ENCODE results near the gene SOX15.

Gene SOX15

GRCh38 chr17:7587420-7588151, 2.3 kb downstream of the SOX15 start:
- peaks cover 15 to 69% of the 10 kb centered on the region in 2 experiments for H3K36me3 ChIP-seq (ENCODE audit: control insufficient read depth in 2 of 2, insufficient read depth in 1 of 2, low read length in 2 of 2)
- no peak overlapping the region; the same call in 1 of the 2 replicates for H3K27ac ChIP-seq (ENCODE audit: extremely low read depth, low read depth, low read length)
- H3K4me1 ChIP-seq (ENCODE audit: control insufficient read depth, insufficient read depth, low read length): peaks cover 8% of the 10 kb centered on the region; the same call in 1 of the 2 replicates
- ChIA-PET POLR2A (interaction anchor here (2.1 to 5.5 kb wide), 3 partner anchors 15 to 100 kb away, joined by 12 to 98 read pairs (median 93); partner anchors contain the start of genes FXR2, TP53 and WRAP53), CTCF (interaction anchor here (0.6 to 2.7 kb wide), 10 partner anchors 10 to 100 kb away, joined by 3 to 15 read pairs (median 4); partner anchors contain the start of genes SAT2, SHBG, TP53 and WRAP53)
- no peaks in the 10 kb centered on the region for H3K9me3 ChIP-seq (ENCODE audit: control insufficient read depth, insufficient read depth, low read depth, low read length)
- TF ChIP-seq ZNF398 (tag by site-specific recombination; IDR thresholded peaks at IDR 0.05) (0 out of 2 replicates have a peak, but pooled peaks have one; percentile 41), OSR2 (tag by site-specific recombination; IDR thresholded peaks at IDR 0.05) (no peak)
- no peak overlapping the region for H3K4me3 ChIP-seq (ENCODE audit: low read depth, low read length)

GRCh38 chr17:7586673-7587419, 3.0 kb downstream of the SOX15 start:
- Histone ChIP-seq H3K4me1 (ENCODE audit: control insufficient read depth, insufficient read depth, low read length) (peaks cover 8% of the 10 kb centered on the region; the same call in 1 of the 2 replicates), H3K27ac (ENCODE audit: extremely low read depth, low read depth, low read length) (no peak overlapping the region), H3K36me3 (ENCODE audit: control insufficient read depth in 2 of 2, insufficient read depth in 1 of 2, low read length in 2 of 2) (peaks cover 8 to 68% of the 10 kb centered on the region in 2 experiments; a peak in 2 of 3 replicates), H3K4me3 (ENCODE audit: low read depth, low read length) (no peak overlapping the region), H3K9me3 (ENCODE audit: control insufficient read depth, insufficient read depth, low read depth, low read length) (no peaks in the 10 kb centered on the region)
- ChIA-PET CTCF (interaction anchor here (0.6 to 2.7 kb wide), 14 partner anchors 8 to 163 kb away, joined by 3 to 15 read pairs (median 3); partner anchors contain the start of genes SAT2, SHBG, TP53 and WRAP53), POLR2A (interaction anchor here (2.1 to 5.5 kb wide), 3 partner anchors 14 to 100 kb away, joined by 12 to 98 read pairs (median 93); partner anchors contain the start of genes FXR2, TP53 and WRAP53)
- no peak for TF ChIP-seq ZBTB26 (tag by site-specific recombination; optimal IDR thresholded peaks at IDR 0.05)
- no peak for TF ChIP-seq ZNF830 (tag by site-specific recombination; IDR thresholded peaks at IDR 0.05; ENCODE audit: low read depth)
- peak; percentile 9; the same call in 1 of the 2 replicates for TF ChIP-seq ZNF341 (tag by site-specific recombination; IDR thresholded peaks at IDR 0.05; ENCODE audit: low read depth)
- TF ChIP-seq SP2 (tag by site-specific recombination; IDR thresholded peaks at IDR 0.05): 0 out of 2 replicates have a peak, but pooled peaks have one; percentile 8
- no peak for TF ChIP-seq BCL6B (tag by site-specific recombination; IDR thresholded peaks at IDR 0.05)
- no peak for TF ChIP-seq ZNF223 (tag by site-specific recombination; IDR thresholded peaks at IDR 0.05)
- peak; percentile 70; the same call in 1 of the 2 replicates for TF ChIP-seq PRDM1 (tag by site-specific recombination; IDR thresholded peaks at IDR 0.05)
- TF ChIP-seq ZNF280C (tag by site-specific recombination; IDR thresholded peaks at IDR 0.05): no peak
- TF ChIP-seq ZNF394 (tag by site-specific recombination; IDR thresholded peaks at IDR 0.05; ENCODE audit: borderline replicate concordance): peak; percentile 36; the same call in 1 of the 2 replicates
- TF ChIP-seq TCF7L2 (IDR thresholded peaks at IDR 0.05; ENCODE audit: borderline replicate concordance, low read depth, low read length): no peak
- peak; percentile 42; the same call in 1 of the 2 replicates for TF ChIP-seq ZIC2 (tag by site-specific recombination; IDR thresholded peaks at IDR 0.05)
- TF ChIP-seq PRDM2 (tag by site-specific recombination; IDR thresholded peaks at IDR 0.05; ENCODE audit: borderline replicate concordance): no peak
- TF ChIP-seq ZNF626 (tag by site-specific recombination; IDR thresholded peaks at IDR 0.05): no peak
- TF ChIP-seq ZNF48 (tag by site-specific recombination; IDR thresholded peaks at IDR 0.05): no peak
- TF ChIP-seq ZBTB20 (tag by site-specific recombination; IDR thresholded peaks at IDR 0.05): no peak
- TF ChIP-seq MEIS1 (CRISPR knock-in tag; IDR thresholded peaks at IDR 0.05; ENCODE audit: borderline replicate concordance): no peak
